IMR-90 (cell line): Measurements from ENCODE around the gene OR4X1. TPM values are rescaled to one million over a fixed set of nuclear protein-coding genes. Genes with fewer than 3 reads are reported as not detected.

ENCODE experiments used
- ATAC-seq: fragments of 200-7000 bp; cut with Tn5 transposase; 2 replicates; pipeline ENCODE4 v1.9.1; 2020; ENCODE audit warnings: low read depth, mild to moderate bottlenecking, moderate library complexity
- BruUV-seq: library from RNA; stranded (reverse); fragments of 400-500 nt; replicated peaks from 2 replicates; lab custom pipeline; 2021; lab: Mats Ljungman, UMichigan
- CTCF ChIA-PET: fragments of 300-600 bp; formaldehyde crosslinking; extraction: SDS; loops from one replicate; lab custom pipeline; 2021; ENCODE audit warnings: antibody characterized with exemption; lab: Yijun Ruan, JAX
- POLR2A ChIA-PET: fragments of 300-600 bp; sonication (Branson Sonifier 250); formaldehyde crosslinking; loops from one replicate; lab custom pipeline; 2022; ENCODE audit warnings: antibody characterized with exemption; ENCODE audit not compliant: unreplicated experiment; lab: Charles Lee
- DNase-seq: peaks from one replicate; pipeline ENCODE4 v3.0.0; 2013
- H2AFZ ChIP-seq: replicated peaks from 2 replicates; pipeline ENCODE3; 2013; ENCODE audit warnings: low read length, mild to moderate bottlenecking; ENCODE audit not compliant: poor library complexity
- H2AK5ac ChIP-seq: 2 replicates; pipeline ENCODE4 v1.6.1; 2013; ENCODE audit warnings: low read depth, low read length, inconsistent platforms
- H2AK9ac ChIP-seq: replicated peaks from 2 replicates; pipeline ENCODE3; 2013; ENCODE audit warnings: mild to moderate bottlenecking, low read depth, low read length, moderate library complexity; ENCODE audit not compliant: poor library complexity
- H2BK120ac ChIP-seq: 2 replicates; pipeline ENCODE4 v1.6.1; 2013; ENCODE audit warnings: low read depth, low read length, inconsistent platforms
- H2BK15ac ChIP-seq: 3 replicates; pipeline ENCODE4 v1.6.1; 2013; ENCODE audit warnings: low read depth, low read length, inconsistent platforms
- H2BK20ac ChIP-seq: 2 replicates; pipeline ENCODE4 v1.6.1; 2013; ENCODE audit warnings: low read depth, mild to moderate bottlenecking, inconsistent platforms, low read length, moderate library complexity
- H2BK5ac ChIP-seq: 2 replicates; pipeline ENCODE4 v1.6.1; 2013; ENCODE audit warnings: mild to moderate bottlenecking, low read depth, low read length, inconsistent platforms; ENCODE audit not compliant: poor library complexity, severe bottlenecking
- H3K14ac ChIP-seq: replicated peaks from 2 replicates; pipeline ENCODE4 v1.6.1; 2013; ENCODE audit warnings: low read depth, low read length, inconsistent platforms
- H3K18ac ChIP-seq: 2 replicates; pipeline ENCODE4 v1.6.1; 2013; ENCODE audit warnings: low read depth, low read length, control low read depth
- H3K23ac ChIP-seq: 2 replicates; pipeline ENCODE4 v1.6.1; 2013; ENCODE audit warnings: low read depth, low read length, inconsistent platforms
- H3K27ac ChIP-seq: 2 replicates; pipeline ENCODE4 v1.5.1; 2013; ENCODE audit warnings: mild to moderate bottlenecking, control low read depth, low read length; ENCODE audit not compliant: insufficient read depth
- H3K27me3 ChIP-seq: 2 replicates; pipeline ENCODE4 v1.6.1; 2013; ENCODE audit warnings: low read length; ENCODE audit not compliant: control insufficient read depth, insufficient read depth
- H3K36me3 ChIP-seq: 2 replicates; pipeline ENCODE4 v1.6.1; 2013; ENCODE audit warnings: low read length, mixed read lengths; ENCODE audit not compliant: control insufficient read depth, insufficient read depth
- H3K4ac ChIP-seq: 2 replicates; pipeline ENCODE4 v1.6.1; 2013; ENCODE audit warnings: low read depth, low read length, inconsistent platforms
- H3K4me1 ChIP-seq: 2 replicates; pipeline ENCODE4 v1.6.1; 2013; ENCODE audit warnings: low read length, mixed read lengths; ENCODE audit not compliant: control insufficient read depth, insufficient read depth
- H3K4me2 ChIP-seq: 2 replicates; pipeline ENCODE4 v1.6.1; 2013; ENCODE audit warnings: low read depth, mild to moderate bottlenecking, control low read depth, low read length, moderate library complexity
- H3K4me3 ChIP-seq: 2 replicates; pipeline ENCODE4 v1.5.1; 2013; ENCODE audit warnings: low read depth, mild to moderate bottlenecking, control low read depth, low read length, moderate library complexity; ENCODE audit not compliant: insufficient read depth
- H3K56ac ChIP-seq: 2 replicates; pipeline ENCODE4 v1.6.1; 2013; ENCODE audit warnings: low read length, inconsistent platforms; ENCODE audit not compliant: insufficient read depth; ENCODE audit errors: extremely low read depth
- H3K79me1 ChIP-seq, 2 experiments: 2 replicates each; pipeline ENCODE4 v1.6.1; 2013; ENCODE audit warnings: low read length in 2 of 2, inconsistent platforms in 1 of 2, low read depth in 1 of 2
- H3K9ac ChIP-seq: 2 replicates; pipeline ENCODE4 v1.6.1; 2013; ENCODE audit warnings: low read depth, low read length, control low read depth
- H3K9me1 ChIP-seq: 2 replicates; pipeline ENCODE4 v1.6.1; 2013; ENCODE audit warnings: low read length, inconsistent platforms; ENCODE audit not compliant: insufficient read depth
- H3K9me3 ChIP-seq: 2 replicates; pipeline ENCODE4 v1.6.1; 2013; ENCODE audit warnings: low read length; ENCODE audit not compliant: control insufficient read depth, insufficient read depth
- H4K20me1 ChIP-seq: 2 replicates; pipeline ENCODE4 v1.6.1; 2013; ENCODE audit warnings: low read length, inconsistent platforms; ENCODE audit not compliant: insufficient read depth
- H4K5ac ChIP-seq: 2 replicates; pipeline ENCODE4 v1.6.1; 2013; ENCODE audit warnings: mild to moderate bottlenecking, low read depth, low read length, control low read depth
- H4K8ac ChIP-seq, 2 experiments: 2 replicates each; pipeline ENCODE4 v1.6.1; 2013; ENCODE audit warnings: low read depth in 2 of 2, low read length in 2 of 2, control low read depth in 1 of 2, inconsistent platforms in 1 of 2
- H4K91ac ChIP-seq: 2 replicates; pipeline ENCODE4 v1.6.1; 2013; ENCODE audit warnings: low read depth, low read length, inconsistent platforms; ENCODE audit not compliant: insufficient read depth
- BHLHE40 ChIP-seq: fragments of 150-350 bp; IDR thresholded peaks from 2 replicates; pipeline ENCODE4 v1.6.1; 2016; ENCODE audit warnings: mild to moderate bottlenecking, low read depth, low read length
- CEBPB ChIP-seq: IDR thresholded peaks from 2 replicates; pipeline ENCODE4 v1.6.1; 2012; ENCODE audit warnings: low read depth, low read length, improper control_type of control experiment
- FOS ChIP-seq: fragments of 150-350 bp; IDR thresholded peaks from 2 replicates; pipeline ENCODE4 v1.6.1; 2016; ENCODE audit warnings: low read depth, low read length
- MAZ ChIP-seq: IDR thresholded peaks from 2 replicates; pipeline ENCODE4 v1.6.1; 2012; ENCODE audit warnings: low read depth, mild to moderate bottlenecking, low read length, improper control_type of control experiment, moderate library complexity, borderline replicate concordance
- MXI1 ChIP-seq: IDR thresholded peaks from 2 replicates; pipeline ENCODE4 v1.6.1; 2012; ENCODE audit warnings: low read depth, mild to moderate bottlenecking, low read length, moderate library complexity, borderline replicate concordance
- POLR2A ChIP-seq: IDR thresholded peaks from 2 replicates; pipeline ENCODE4 v1.6.1; 2012; ENCODE audit warnings: mild to moderate bottlenecking, low read depth, low read length
- RCOR1 ChIP-seq: IDR thresholded peaks from 2 replicates; pipeline ENCODE4 v1.6.1; 2012; ENCODE audit warnings: mild to moderate bottlenecking, low read length, improper control_type of control experiment; ENCODE audit not compliant: insufficient replicate concordance
- RFX5 ChIP-seq: IDR thresholded peaks from 2 replicates; pipeline ENCODE4 v1.8.0; 2012; ENCODE audit warnings: low read depth, mild to moderate bottlenecking, low read length, moderate library complexity
- SMC3 ChIP-seq: fragments of 150-350 bp; IDR thresholded peaks from 2 replicates; pipeline ENCODE4 v1.6.1; 2016; ENCODE audit warnings: low read depth, mild to moderate bottlenecking, antibody characterized with exemption, low read length, moderate library complexity
- WGBS, 2 experiments: methylation state at CpG; one replicate each; pipeline versions ENCODE4 v1.1.5 to v1.1.7; 2013; ENCODE audit warnings: missing lambda C conversion rate in 2 of 2; ENCODE audit not compliant: insufficient read length in 1 of 2; ENCODE audit errors: extremely low coverage in 2 of 2; 5-methylcytosine and 5-hydroxymethylcytosine counted together
- dilution Hi-C: fragments of 300-500 bp; cut with HindIII; formaldehyde crosslinking; loops from one replicate; pipeline ENCODE4 v1.14.3; 2018; ENCODE audit warnings: low sequenced_read_pairs; ENCODE audit not compliant: unreplicated experiment
- in situ Hi-C: fragments of 300-500 bp; cut with MboI; formaldehyde crosslinking; loops from 3 replicates; pipeline ENCODE4 v1.14.3; 2019; ENCODE audit warnings: low sequenced_read_pairs, inconsistent platforms, mixed read lengths
- intact Hi-C: fragments of 100-400 bp; cut with micrococcal nuclease; formaldehyde crosslinking; loops from 2 replicates; pipeline ENCODE4 v1.10.0; 2022
- polyA plus RNA-seq, 3 experiments: library from polyadenylated mRNA; depleted of rRNA; stranded (reverse); fragments of >200 nt; gene quantifications; 2 replicates each; pipeline ENCODE4 v1.2.3, GENCODE V29; 2012; ENCODE audit warnings: low replicate concordance in 1 of 3
- total RNA-seq: library from RNA; depleted of rRNA; stranded (reverse); fragments of >200 nt; gene quantifications from 2 replicates; pipeline ENCODE4 v1.2.3, GENCODE V29; 2012
- TF ChIP-seq, protein P1 (sequence below): fragments of 150-350 bp; IDR thresholded peaks from 2 replicates; pipeline ENCODE4 v1.6.1; 2017; ENCODE audit warnings: mild to moderate bottlenecking, antibody characterized with exemption, low read length, low read depth

Gene OR4X1
- total and polyA plus RNA-seq, 2 of the 4 experiments (the other 2 are of a cell fraction) = not detected

DNA sequence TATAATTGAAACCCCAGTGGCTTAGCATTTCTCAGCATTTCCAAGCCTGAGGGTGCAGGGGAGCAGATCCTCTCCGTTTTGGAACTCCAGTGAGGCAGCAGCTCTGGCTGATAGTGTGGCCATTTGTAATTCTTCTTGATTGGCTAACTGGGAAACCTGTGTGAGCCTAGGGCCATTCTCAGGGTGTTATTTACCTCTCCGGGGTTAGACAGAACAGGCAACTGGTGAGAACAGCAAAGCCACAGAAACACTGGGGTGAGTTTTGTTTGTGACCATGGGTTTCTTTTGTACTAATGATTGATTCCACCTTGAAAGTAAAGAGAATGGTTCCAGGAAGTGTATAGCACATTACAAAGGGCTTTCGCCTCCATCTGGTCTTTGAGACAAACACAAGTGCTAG lies 21.2 kb upstream of the OR4X1 start:
- H3K9ac ChIP-seq = no peak overlapping the region
- no peak overlapping the region for H4K8ac ChIP-seq
- no peaks in the 10 kb centered on the region for H3K4me1 ChIP-seq
- in situ Hi-C loops = no loop called here
- no peaks in the 10 kb centered on the region for H3K9me3 ChIP-seq
- no peaks in the 10 kb centered on the region for H3K9me1 ChIP-seq
- no peak overlapping the region for H2AK5ac ChIP-seq
- no peak overlapping the region for H3K23ac ChIP-seq
- H2BK5ac ChIP-seq = no peak overlapping the region
- no peak overlapping the region for H3K18ac ChIP-seq
- H2BK120ac ChIP-seq = no peak overlapping the region
- no peak for DNase-seq
- 0% methylated on average over 1 of the region's 3 CpGs; no CpG with 5 or more reads in 1 of the 2 experiments for WGBS, 2 experiments
- H3K56ac ChIP-seq = no peak overlapping the region
- H3K79me1 ChIP-seq = no peaks in the 10 kb centered on the region
- no peaks in the 10 kb centered on the region for H4K20me1 ChIP-seq
- H3K4me3 ChIP-seq = no peak overlapping the region
- H3K4ac ChIP-seq = no peak overlapping the region
- dilution Hi-C loops = no loop called here
- ChIA-PET POLR2A (no interaction called here), CTCF (no interaction called here)
- no peak overlapping the region for H3K4me2 ChIP-seq
- intact Hi-C loops = no loop called here
- no peak overlapping the region for H3K14ac ChIP-seq
- no peak overlapping the region for H2AK9ac ChIP-seq
- H3K27ac ChIP-seq = no peak overlapping the region
- no peak overlapping the region for H4K91ac ChIP-seq
- H2BK20ac ChIP-seq = no peak overlapping the region
- no peaks in the 10 kb centered on the region for H3K36me3 ChIP-seq
- no peak overlapping the region for H2BK15ac ChIP-seq
- TF ChIP-seq BHLHE40 (no peak), MAZ (no peak), POLR2A (no peak), SMC3 (no peak), CEBPB (no peak), MXI1 (no peak), FOS (no peak), RFX5 (no peak), RCOR1 (no peak)
- TF ChIP-seq, protein P1, sequence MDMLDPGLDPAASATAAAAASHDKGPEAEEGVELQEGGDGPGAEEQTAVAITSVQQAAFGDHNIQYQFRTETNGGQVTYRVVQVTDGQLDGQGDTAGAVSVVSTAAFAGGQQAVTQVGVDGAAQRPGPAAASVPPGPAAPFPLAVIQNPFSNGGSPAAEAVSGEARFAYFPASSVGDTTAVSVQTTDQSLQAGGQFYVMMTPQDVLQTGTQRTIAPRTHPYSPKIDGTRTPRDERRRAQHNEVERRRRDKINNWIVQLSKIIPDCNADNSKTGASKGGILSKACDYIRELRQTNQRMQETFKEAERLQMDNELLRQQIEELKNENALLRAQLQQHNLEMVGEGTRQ = no peak
- ATAC-seq = no peak
- no TSS peak for BruUV-seq
- no peak overlapping the region for H4K5ac ChIP-seq
- H2AFZ ChIP-seq = no peak overlapping the region
- no peaks in the 10 kb centered on the region for H3K27me3 ChIP-seq
